Fibroblast of lung (primary cell): Measurements from ENCODE around the gene ARMC9. TPM values are rescaled to one million over a fixed set of nuclear protein-coding genes. Genes with fewer than 3 reads are reported as not detected.

Experiments
- DNase-seq, 2 donors: peaks; one replicate each; pipeline versions ENCODE4 v3.0.0 to v3.0.0-alpha.2; 2010; ENCODE audit warnings: low read depth in 2 of 2
- H2AFZ ChIP-seq: 2 replicates; pipeline ENCODE4 v1.5.1; 2012; ENCODE audit warnings: low read length, control low read depth, inconsistent platforms
- H3K27ac ChIP-seq: 2 replicates; pipeline ENCODE4 v1.5.1; 2011; ENCODE audit warnings: low read length, control low read depth; ENCODE audit not compliant: insufficient read depth
- H3K27me3 ChIP-seq: 2 replicates; pipeline ENCODE4 v1.5.1; 2011; ENCODE audit warnings: mild to moderate bottlenecking, low read length; ENCODE audit not compliant: control insufficient read depth, insufficient read depth
- H3K36me3 ChIP-seq: 2 replicates; pipeline ENCODE4 v1.5.1; 2011; ENCODE audit warnings: low read length; ENCODE audit not compliant: control insufficient read depth, insufficient read depth
- H3K4me1 ChIP-seq: 2 replicates; pipeline ENCODE4 v1.5.1; 2011; ENCODE audit warnings: low read length; ENCODE audit not compliant: control insufficient read depth, insufficient read depth; ENCODE audit errors: extremely low read depth
- H3K4me2 ChIP-seq: 2 replicates; pipeline ENCODE4 v1.5.1; 2011; ENCODE audit warnings: low read length, control low read depth; ENCODE audit not compliant: insufficient read depth; ENCODE audit errors: extremely low read depth
- H3K4me3 ChIP-seq, 4 experiments: fragments of 200-600 bp in 1 of 4; sonication (generic) in 1 of 4; replicated peaks in 1 of 4; 2 replicates each; pipeline ENCODE4 v1.5.1; 2011 to 2016; ENCODE audit warnings: low read length in 4 of 4, low read depth in 3 of 4, mild to moderate bottlenecking in 3 of 4, control low read depth in 2 of 4, inconsistent platforms in 1 of 4, mixed read lengths in 1 of 4; ENCODE audit not compliant: insufficient read depth in 1 of 4; ENCODE audit errors: control extremely low read depth in 1 of 4
- H3K79me2 ChIP-seq: 2 replicates; pipeline ENCODE4 v1.5.1; 2012; ENCODE audit warnings: mild to moderate bottlenecking, low read length, inconsistent platforms; ENCODE audit not compliant: control insufficient read depth, insufficient read depth
- H3K9ac ChIP-seq: 2 replicates; pipeline ENCODE4 v1.5.1; 2011; ENCODE audit warnings: mild to moderate bottlenecking, low read length, control low read depth; ENCODE audit not compliant: insufficient read depth
- H3K9me3 ChIP-seq: 2 replicates; pipeline ENCODE4 v1.5.1; 2012; ENCODE audit warnings: low read depth, low read length; ENCODE audit not compliant: control insufficient read depth, insufficient read depth
- H4K20me1 ChIP-seq: 2 replicates; pipeline ENCODE4 v1.5.1; 2011; ENCODE audit warnings: low read length; ENCODE audit not compliant: control insufficient read depth, insufficient read depth; ENCODE audit errors: extremely low read depth
- EZH2 ChIP-seq: IDR thresholded peaks from 2 replicates; pipeline ENCODE4 v1.5.1; 2012; ENCODE audit warnings: low read length, control low read depth, mild to moderate bottlenecking; ENCODE audit errors: missing control alignments
- polyA plus RNA-seq, 2 donors: library from polyadenylated mRNA; depleted of rRNA in 1 of 2; stranded (reverse) in 1 of 2; unstranded in 1 of 2; fragments of >200 nt; gene quantifications; 2 replicates each; pipeline ENCODE4 v1.2.1, GENCODE V29; 2011 to 2012; ENCODE audit warnings: missing spikeins in 1 of 2
- total RNA-seq: library from RNA; depleted of rRNA; stranded (reverse); fragments of >200 nt; gene quantifications from 2 replicates; pipeline ENCODE4 v1.2.1, GENCODE V29; 2014
- TF ChIP-seq, protein P1 (sequence below), 2 donors: IDR thresholded peaks in 1 of 2; conservative IDR thresholded peaks in 1 of 2; 1 replicate in 1 of 2; 2 replicates in 1 of 2; pipeline ENCODE4 v1.5.1; 2011 to 2012; ENCODE audit warnings: low read length in 2 of 2, control low read depth in 1 of 2, inconsistent platforms in 1 of 2, low read depth in 1 of 2, mild to moderate bottlenecking in 1 of 2

The ARMC9 gene
- total and polyA plus RNA-seq, 2 donors (not counting 1 experiment from before 2014, with no cell fraction given) = 68.4 to 153 TPM

- Histone ChIP-seq H3K4me2 (no peak overlapping the region), H3K4me1 (no peaks in the 10 kb centered on the region), H3K27ac (no peak overlapping the region), H3K79me2 (no peaks in the 10 kb centered on the region), H3K36me3 (peaks cover 11% of the 10 kb centered on the region), H4K20me1 (no peaks in the 10 kb centered on the region), H3K9me3 (no peaks in the 10 kb centered on the region), H3K9ac (no peak overlapping the region), H3K4me3 (no peak overlapping the region), H3K27me3 (no peaks in the 10 kb centered on the region), H2AFZ (no peak overlapping the region)
- TF ChIP-seq EZH2 = no peak
- TF ChIP-seq, protein P1, sequence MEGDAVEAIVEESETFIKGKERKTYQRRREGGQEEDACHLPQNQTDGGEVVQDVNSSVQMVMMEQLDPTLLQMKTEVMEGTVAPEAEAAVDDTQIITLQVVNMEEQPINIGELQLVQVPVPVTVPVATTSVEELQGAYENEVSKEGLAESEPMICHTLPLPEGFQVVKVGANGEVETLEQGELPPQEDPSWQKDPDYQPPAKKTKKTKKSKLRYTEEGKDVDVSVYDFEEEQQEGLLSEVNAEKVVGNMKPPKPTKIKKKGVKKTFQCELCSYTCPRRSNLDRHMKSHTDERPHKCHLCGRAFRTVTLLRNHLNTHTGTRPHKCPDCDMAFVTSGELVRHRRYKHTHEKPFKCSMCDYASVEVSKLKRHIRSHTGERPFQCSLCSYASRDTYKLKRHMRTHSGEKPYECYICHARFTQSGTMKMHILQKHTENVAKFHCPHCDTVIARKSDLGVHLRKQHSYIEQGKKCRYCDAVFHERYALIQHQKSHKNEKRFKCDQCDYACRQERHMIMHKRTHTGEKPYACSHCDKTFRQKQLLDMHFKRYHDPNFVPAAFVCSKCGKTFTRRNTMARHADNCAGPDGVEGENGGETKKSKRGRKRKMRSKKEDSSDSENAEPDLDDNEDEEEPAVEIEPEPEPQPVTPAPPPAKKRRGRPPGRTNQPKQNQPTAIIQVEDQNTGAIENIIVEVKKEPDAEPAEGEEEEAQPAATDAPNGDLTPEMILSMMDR (conservative IDR thresholded peaks at IDR 0.05 in 1 of 2, IDR thresholded peaks at IDR 0.05 in 1 of 2; ENCODE audit: low read depth in 1 of 2, low read length in 2 of 2) = no peak
- DNase-seq = no peak
Measured at GRCh38 chr2:231235217-231235616, 36.8 kb downstream of the ARMC9 start.

GRCh38 chr2:231238689-231239088 lies 40.3 kb downstream of the ARMC9 start:
- no peak for DNase-seq
- peaks cover 9% of the 10 kb centered on the region for H3K36me3 ChIP-seq
- H4K20me1 ChIP-seq = no peaks in the 10 kb centered on the region
- no peak overlapping the region for H3K4me2 ChIP-seq
- no peak overlapping the region for H3K27ac ChIP-seq
- TF ChIP-seq, protein P1 (conservative IDR thresholded peaks at IDR 0.05 in 1 of 2, IDR thresholded peaks at IDR 0.05 in 1 of 2; ENCODE audit: low read depth in 1 of 2, low read length in 2 of 2) = no peak
- TF ChIP-seq EZH2 = no peak
- H3K9ac ChIP-seq = no peak overlapping the region
- H3K27me3 ChIP-seq = no peaks in the 10 kb centered on the region
- H3K4me1 ChIP-seq = no peaks in the 10 kb centered on the region
- no peaks in the 10 kb centered on the region for H3K79me2 ChIP-seq
- H3K4me3 ChIP-seq = no peak overlapping the region
- no peaks in the 10 kb centered on the region for H3K9me3 ChIP-seq
- H2AFZ ChIP-seq = no peak overlapping the region

DNA sequence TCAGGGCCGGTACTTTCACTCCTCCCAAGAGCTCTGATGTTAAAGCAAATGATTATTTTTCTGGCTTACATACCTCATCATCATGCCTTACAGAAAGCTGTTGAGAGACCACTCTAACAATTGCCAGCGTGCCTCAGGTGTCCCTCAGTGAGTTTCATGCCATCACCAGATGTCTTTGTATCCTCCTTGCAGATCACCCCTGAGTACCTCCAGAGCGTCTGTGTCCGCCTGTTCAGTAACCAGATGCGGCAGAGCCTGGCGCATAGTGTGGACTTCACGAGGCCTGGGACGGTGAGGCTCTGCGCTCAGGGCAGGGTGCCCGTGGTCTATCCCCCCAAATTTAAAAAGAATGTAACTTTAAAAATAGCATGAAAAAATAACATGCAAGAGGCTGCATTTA lies 41.3 kb downstream of the ARMC9 start:
- H3K9me3 ChIP-seq = no peaks in the 10 kb centered on the region
- peaks cover 9% of the 10 kb centered on the region for H3K36me3 ChIP-seq
- TF ChIP-seq, protein P1 (conservative IDR thresholded peaks at IDR 0.05 in 1 of 2, IDR thresholded peaks at IDR 0.05 in 1 of 2; ENCODE audit: low read depth in 1 of 2, low read length in 2 of 2) = no peak
- no peak for TF ChIP-seq EZH2
- no peak overlapping the region for H3K9ac ChIP-seq
- no peak overlapping the region for H2AFZ ChIP-seq
- H3K79me2 ChIP-seq = no peaks in the 10 kb centered on the region
- no peaks in the 10 kb centered on the region for H3K4me1 ChIP-seq
- H3K27me3 ChIP-seq = no peaks in the 10 kb centered on the region
- H3K4me3 ChIP-seq = no peak overlapping the region
- H3K27ac ChIP-seq = no peak overlapping the region
- no peaks in the 10 kb centered on the region for H4K20me1 ChIP-seq
- H3K4me2 ChIP-seq = no peak overlapping the region
- DNase-seq = no peak
